ENCODE measurements around the gene STUM. TPM values are rescaled to one million over a fixed set of nuclear protein-coding genes. Genes with fewer than 3 reads are reported as not detected.

The STUM gene
- total RNA-seq, 1 experiment from 2014 or later, result 0.37 TPM

- Mint-ChIP-seq H3K27me3 (ENCODE audit: insufficient read depth, unreplicated experiment) (no peaks in the 10 kb centered on the region), H3K27ac (ENCODE audit: low read depth, unreplicated experiment) (peak overlapping the region; percentile 97), H3K36me3 (ENCODE audit: insufficient read depth, unreplicated experiment) (no peaks in the 10 kb centered on the region), H3K9me3 (ENCODE audit: unreplicated experiment) (no peaks in the 10 kb centered on the region), H3K4me3 (ENCODE audit: unreplicated experiment) (peak overlapping the region; percentile 71), H3K4me1 (ENCODE audit: insufficient read depth, unreplicated experiment) (peaks cover 36% of the 10 kb centered on the region)
- ChIA-PET POLR2A (interaction anchor here (0.7 to 2.6 kb wide), 23 partner anchors 9 to 868 kb away, joined by 3 to 21 read pairs (median 6); partner anchors contain the start of genes PARP1 and STUM), CTCF (interaction anchor here (0.7 to 3.4 kb wide), 14 partner anchors 9 to 1154 kb away, joined by 3 to 22 read pairs (median 4); partner anchors contain the start of genes PARP1 and STUM)
- TF ChIP-seq CTCF (IDR thresholded peaks at IDR 0.05; ENCODE audit: unreplicated experiment), result no peak
- intact Hi-C loops (cut with micrococcal nuclease), result loop anchor here (1.0 to 2.0 kb wide), 2 partner anchors 57 to 115 kb away; no protein-coding TSS in a partner anchor
- no TSS peak for BruUV-seq (replicated peaks)
- no peak for DNase-seq (ENCODE audit: unreplicated experiment)
Measured at GRCh38 chr1:226603858-226604559, 55.4 kb downstream of the STUM start.

GRCh38 chr1:226604560-226605317 is 56.2 kb downstream of the STUM start:
- intact Hi-C loops (cut with micrococcal nuclease), result no loop called here
- peaks cover 36% of the 10 kb centered on the region for H3K4me1 Mint-ChIP-seq (ENCODE audit: insufficient read depth, unreplicated experiment)

GRCh38 chr1:226605318-226605950 is 56.9 kb downstream of the STUM start:
- no peaks in the 10 kb centered on the region for H3K9me3 Mint-ChIP-seq (ENCODE audit: unreplicated experiment)
- TF ChIP-seq CTCF (IDR thresholded peaks at IDR 0.05; ENCODE audit: unreplicated experiment), result no peak
- no TSS peak for BruUV-seq (replicated peaks)
- DNase-seq (ENCODE audit: unreplicated experiment), result no peak
- ChIA-PET POLR2A (interaction anchor here (0.6 to 1.0 kb wide), 2 partner anchors 21 to 48 kb away, joined by 3 read pairs; no protein-coding TSS in a partner anchor), CTCF (interaction anchor here (0.6 to 4.1 kb wide), 6 partner anchors 8 to 408 kb away, joined by 3 to 23 read pairs (median 10); partner anchors contain the start of gene STUM)
- H3K27me3 Mint-ChIP-seq (ENCODE audit: insufficient read depth, unreplicated experiment), result no peaks in the 10 kb centered on the region
- intact Hi-C loops (cut with micrococcal nuclease), result no loop called here
- peaks cover 36% of the 10 kb centered on the region for H3K4me1 Mint-ChIP-seq (ENCODE audit: insufficient read depth, unreplicated experiment)
- no peak overlapping the region for H3K27ac Mint-ChIP-seq (ENCODE audit: low read depth, unreplicated experiment)
- H3K4me3 Mint-ChIP-seq (ENCODE audit: unreplicated experiment), result peak overlapping the region; percentile 38
- no peaks in the 10 kb centered on the region for H3K36me3 Mint-ChIP-seq (ENCODE audit: insufficient read depth, unreplicated experiment)

More at GRCh38 chr1:226604560-226605317, 56.2 kb downstream of the STUM start:
- Mint-ChIP-seq H3K9me3 (ENCODE audit: unreplicated experiment) (no peaks in the 10 kb centered on the region), H3K4me3 (ENCODE audit: unreplicated experiment) (no peak overlapping the region), H3K27ac (ENCODE audit: low read depth, unreplicated experiment) (peak overlapping the region; percentile 97), H3K27me3 (ENCODE audit: insufficient read depth, unreplicated experiment) (no peaks in the 10 kb centered on the region), H3K36me3 (ENCODE audit: insufficient read depth, unreplicated experiment) (no peaks in the 10 kb centered on the region)
- ChIA-PET CTCF (interaction anchor here (0.6 to 3.4 kb wide), 7 partner anchors 8 to 407 kb away, joined by 3 to 20 read pairs (median 4); partner anchors contain the start of gene PARP1), POLR2A (interaction anchor here (0.7 to 2.6 kb wide), 4 partner anchors 9 to 868 kb away, joined by 3 to 13 read pairs (median 6); no protein-coding TSS in a partner anchor)
- DNase-seq (ENCODE audit: unreplicated experiment), result no peak
- TF ChIP-seq CTCF (IDR thresholded peaks at IDR 0.05; ENCODE audit: unreplicated experiment), result no peak
- BruUV-seq (replicated peaks), result no TSS peak
